Measurements from ENCODE around the gene MAU2. TPM values are rescaled to one million over a fixed set of nuclear protein-coding genes. Genes with fewer than 3 reads are reported as not detected.
A peak's percentile ranks its signal among the peaks of the same experiment; 100 is the strongest.

The MAU2 gene
- total RNA-seq, 1 donor from 2014 or later: 35.0 TPM

DNA sequence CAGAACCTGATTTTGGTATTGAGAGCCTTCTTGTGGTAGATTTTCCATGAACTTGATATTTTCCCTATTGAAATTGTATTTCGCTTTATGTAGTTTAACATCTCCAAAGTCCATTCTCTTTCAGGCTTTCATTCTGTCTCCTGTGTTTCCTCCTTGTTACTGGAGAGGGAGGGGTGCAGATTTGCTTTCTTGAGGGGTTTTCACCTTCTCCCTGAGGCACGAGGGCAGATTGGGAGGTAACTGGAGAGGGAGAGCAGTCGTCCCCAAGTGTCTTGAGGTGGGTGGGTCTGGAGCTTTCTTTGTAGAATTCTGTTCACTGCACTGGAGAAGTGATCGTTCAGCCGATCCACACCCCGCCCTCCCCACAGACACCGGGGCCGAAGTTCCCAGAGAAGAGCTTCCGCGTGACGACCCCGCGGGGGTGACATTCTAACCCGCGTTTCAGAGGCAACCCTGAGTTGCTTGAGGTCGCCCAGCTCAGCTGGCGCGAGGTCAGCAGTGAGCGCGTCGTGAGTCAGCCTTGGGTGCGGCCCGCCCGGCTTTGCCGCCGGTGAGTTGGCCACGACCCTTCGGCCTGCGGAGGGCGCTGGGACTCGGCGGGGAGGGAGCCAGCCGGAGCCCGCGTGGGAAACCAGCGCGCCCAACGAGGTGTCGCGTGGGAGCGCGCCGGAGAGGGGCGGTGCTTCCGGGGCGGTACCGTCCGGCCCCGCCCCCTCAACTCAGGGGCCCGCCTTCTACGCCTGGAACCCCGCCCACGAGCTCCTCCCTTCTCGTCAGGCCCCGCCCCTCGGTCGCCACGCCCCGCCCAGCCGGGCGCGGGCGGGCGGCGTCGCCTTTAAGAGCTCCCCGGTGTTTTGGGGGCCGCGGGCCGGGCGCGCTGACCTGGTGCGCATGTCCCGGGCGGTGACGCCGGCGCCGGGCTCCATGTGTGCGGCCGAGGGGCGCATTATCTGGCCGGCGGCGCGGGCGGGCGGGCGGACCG, 84.5 kb downstream of the MAU2 start, which contains the start of gene GATAD2A:
TSS of gene GATAD2A (plus strand) at position 797 of the 982 bp plus-strand sequence. CDS start 59,671 bp downstream, outside the sequence.
- peak within 1 kb of the TSS; percentile 93 for H3K4me3 ChIP-seq
- H3F3A ChIP-seq (ENCODE audit: low read depth): peaks cover 33% of the 10 kb centered on the region
- DNase-seq (ENCODE audit: low spot score): peak; percentile 96
- peak within 1 kb of the TSS; percentile 95 for H3K27ac Mint-ChIP-seq
- peaks cover 37% of the 10 kb centered on the region for H3K4me1 Mint-ChIP-seq
- H3K36me3 ChIP-seq: no peaks in the 10 kb centered on the region
- TF ChIP-seq, protein P1, sequence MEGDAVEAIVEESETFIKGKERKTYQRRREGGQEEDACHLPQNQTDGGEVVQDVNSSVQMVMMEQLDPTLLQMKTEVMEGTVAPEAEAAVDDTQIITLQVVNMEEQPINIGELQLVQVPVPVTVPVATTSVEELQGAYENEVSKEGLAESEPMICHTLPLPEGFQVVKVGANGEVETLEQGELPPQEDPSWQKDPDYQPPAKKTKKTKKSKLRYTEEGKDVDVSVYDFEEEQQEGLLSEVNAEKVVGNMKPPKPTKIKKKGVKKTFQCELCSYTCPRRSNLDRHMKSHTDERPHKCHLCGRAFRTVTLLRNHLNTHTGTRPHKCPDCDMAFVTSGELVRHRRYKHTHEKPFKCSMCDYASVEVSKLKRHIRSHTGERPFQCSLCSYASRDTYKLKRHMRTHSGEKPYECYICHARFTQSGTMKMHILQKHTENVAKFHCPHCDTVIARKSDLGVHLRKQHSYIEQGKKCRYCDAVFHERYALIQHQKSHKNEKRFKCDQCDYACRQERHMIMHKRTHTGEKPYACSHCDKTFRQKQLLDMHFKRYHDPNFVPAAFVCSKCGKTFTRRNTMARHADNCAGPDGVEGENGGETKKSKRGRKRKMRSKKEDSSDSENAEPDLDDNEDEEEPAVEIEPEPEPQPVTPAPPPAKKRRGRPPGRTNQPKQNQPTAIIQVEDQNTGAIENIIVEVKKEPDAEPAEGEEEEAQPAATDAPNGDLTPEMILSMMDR (IDR thresholded peaks at IDR 0.05): peak; percentile 26
- TF ChIP-seq EZH2phosphoT487 (IDR thresholded peaks at IDR 0.05) (no peak), EZH2 (IDR thresholded peaks at IDR 0.05) (no peak)
- peak within 1 kb of the TSS; percentile 54 for H3K9ac ChIP-seq
- peak within 1 kb of the TSS; percentile 99 for H3K4me3 Mint-ChIP-seq
- H2AFZ ChIP-seq (replicated peaks): peak within 1 kb of the TSS; percentile 71
- H3K9me3 ChIP-seq (ENCODE audit: low read depth): no peaks in the 10 kb centered on the region
- peak within 1 kb of the TSS; percentile 90 for H3K4me2 ChIP-seq
- peaks cover 44% of the 10 kb centered on the region for H4K20me1 ChIP-seq (ENCODE audit: low read depth)
- H3K27me3 Mint-ChIP-seq (ENCODE audit: insufficient read depth, low read depth): peaks cover 5% of the 10 kb centered on the region
- H3K27ac ChIP-seq: peak within 1 kb of the TSS; percentile 66
- H3K4me1 ChIP-seq: peaks cover 41% of the 10 kb centered on the region
- peaks cover 53% of the 10 kb centered on the region for H3K79me2 ChIP-seq (ENCODE audit: low read depth)
- peaks cover 15% of the 10 kb centered on the region for H3K27me3 ChIP-seq
- no peaks in the 10 kb centered on the region for H3K9me3 Mint-ChIP-seq
- H3K36me3 Mint-ChIP-seq: peaks cover 9% of the 10 kb centered on the region

DNA sequence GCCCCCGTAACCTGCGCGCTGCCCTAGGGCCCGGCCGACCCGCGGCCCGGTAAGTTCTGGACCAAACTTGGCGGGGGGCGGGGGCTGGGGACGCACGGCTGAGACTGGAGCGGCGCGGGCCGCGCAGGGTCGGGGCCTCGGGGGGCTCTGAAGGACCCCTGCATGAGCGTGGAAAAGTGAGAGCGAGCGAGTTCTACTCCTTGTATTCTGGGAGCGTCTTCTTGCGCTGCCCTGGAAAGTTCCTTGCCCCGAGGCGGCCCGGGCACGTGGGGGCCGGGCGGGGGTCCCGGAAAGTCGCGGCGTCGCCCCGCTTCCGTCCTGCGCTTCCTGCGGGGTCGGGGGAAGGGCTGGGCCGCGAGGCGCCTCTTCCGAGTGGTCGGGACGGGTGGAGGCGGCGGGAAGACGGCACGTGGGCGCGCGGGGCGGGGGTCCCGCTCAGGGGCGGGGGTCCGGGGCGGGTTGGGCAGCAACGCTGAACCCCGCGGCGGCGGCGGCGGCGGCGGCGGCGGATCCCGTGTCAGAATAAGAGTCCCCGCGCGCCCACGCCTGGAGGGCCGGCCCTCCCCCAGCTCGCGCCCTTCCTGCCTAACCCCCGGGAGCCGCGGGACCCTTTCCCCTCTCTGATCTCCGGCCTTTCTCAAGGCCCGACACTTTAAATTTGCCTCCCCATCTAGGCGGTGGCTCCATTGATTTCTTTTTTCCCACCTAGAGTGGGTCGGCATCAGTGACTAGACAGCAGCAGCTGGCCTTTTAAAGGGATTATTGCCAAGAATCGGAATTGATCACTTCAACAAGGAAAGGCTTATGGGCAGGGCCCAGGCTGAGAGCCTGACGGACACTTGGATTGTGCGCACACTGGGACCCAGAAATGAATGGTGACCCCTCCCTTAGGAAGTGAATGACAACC, 85.6 kb downstream of the MAU2 start:
- peaks cover 42% of the 10 kb centered on the region for H3K4me1 Mint-ChIP-seq
- peaks cover 42% of the 10 kb centered on the region for H3K4me1 ChIP-seq
- H3K9me3 ChIP-seq (ENCODE audit: low read depth): no peaks in the 10 kb centered on the region
- peak overlapping the region; percentile 83 for H3K4me2 ChIP-seq
- peaks cover 33% of the 10 kb centered on the region for H3F3A ChIP-seq (ENCODE audit: low read depth)
- peaks cover 15% of the 10 kb centered on the region for H3K27me3 ChIP-seq
- H3K79me2 ChIP-seq (ENCODE audit: low read depth): peaks cover 61% of the 10 kb centered on the region
- no peak overlapping the region for H2AFZ ChIP-seq (replicated peaks)
- peaks cover 54% of the 10 kb centered on the region for H4K20me1 ChIP-seq (ENCODE audit: low read depth)
- peak overlapping the region; percentile 66 for H3K27ac ChIP-seq
- peak overlapping the region; percentile 54 for H3K9ac ChIP-seq
- H3K4me3 Mint-ChIP-seq: peak overlapping the region; percentile 99
- no peaks in the 10 kb centered on the region for H3K9me3 Mint-ChIP-seq
- DNase-seq (ENCODE audit: low spot score): peak; percentile 80
- H3K27me3 Mint-ChIP-seq (ENCODE audit: insufficient read depth, low read depth): peaks cover 5% of the 10 kb centered on the region
- TF ChIP-seq, protein P1 (IDR thresholded peaks at IDR 0.05): no peak
- peak; percentile 18 for TF ChIP-seq EZH2 (IDR thresholded peaks at IDR 0.05)
- H3K36me3 ChIP-seq: no peaks in the 10 kb centered on the region
- H3K36me3 Mint-ChIP-seq: peaks cover 9% of the 10 kb centered on the region
- H3K4me3 ChIP-seq: peak overlapping the region; percentile 93
- H3K27ac Mint-ChIP-seq: peak overlapping the region; percentile 95

DNA sequence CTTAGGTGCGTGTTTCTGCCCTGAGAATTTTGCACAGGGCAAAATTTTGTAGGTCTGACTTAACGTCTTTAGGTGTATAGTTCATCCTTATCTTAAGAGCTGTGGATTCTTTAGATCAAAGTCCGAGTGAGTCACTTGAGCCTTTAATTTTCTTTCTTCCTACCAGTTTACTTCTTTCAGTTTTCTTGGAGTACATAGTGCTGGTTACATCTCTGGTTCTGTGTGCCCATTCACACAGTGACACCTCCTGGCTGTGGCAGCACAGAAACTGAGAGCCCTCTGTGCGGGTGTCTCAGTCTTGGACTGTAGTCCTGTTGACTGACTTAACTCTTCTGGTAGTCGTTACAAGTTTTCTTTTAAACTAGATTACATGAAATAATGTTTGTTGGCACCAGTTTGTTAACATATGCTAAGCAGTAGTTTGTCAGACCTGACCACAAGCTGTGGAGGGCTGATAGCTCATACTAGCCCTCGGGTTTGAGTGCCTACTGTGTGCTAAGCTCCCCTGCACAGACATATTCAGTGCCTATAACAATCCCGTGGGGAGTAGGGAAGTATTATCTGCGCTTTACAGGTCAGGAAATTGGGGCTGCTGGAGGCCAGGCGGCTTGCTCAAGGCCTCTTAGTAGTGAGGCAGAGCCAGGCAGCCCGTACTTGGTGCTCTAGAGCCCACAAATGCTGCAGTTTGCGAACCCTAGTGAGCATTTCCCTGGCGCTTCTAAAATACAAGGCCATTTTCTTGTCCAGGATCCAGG, 86.4 kb downstream of the MAU2 start:
- H3K27me3 ChIP-seq: peaks cover 15% of the 10 kb centered on the region
- Mint-ChIP-seq H3K4me1 (peaks cover 42% of the 10 kb centered on the region), H3K27ac (peak overlapping the region; percentile 95), H3K27me3 (ENCODE audit: insufficient read depth, low read depth) (peaks cover 5% of the 10 kb centered on the region), H3K36me3 (peaks cover 9% of the 10 kb centered on the region), H3K9me3 (no peaks in the 10 kb centered on the region), H3K4me3 (peak overlapping the region; percentile 99)
- H3K4me1 ChIP-seq: peaks cover 42% of the 10 kb centered on the region
- peak overlapping the region; percentile 93 for H3K4me3 ChIP-seq
- H3K36me3 ChIP-seq: no peaks in the 10 kb centered on the region
- peak overlapping the region; percentile 31 for H3K27ac ChIP-seq
- peaks cover 33% of the 10 kb centered on the region for H3F3A ChIP-seq (ENCODE audit: low read depth)
- H3K9me3 ChIP-seq (ENCODE audit: low read depth): no peaks in the 10 kb centered on the region
- peaks cover 69% of the 10 kb centered on the region for H3K79me2 ChIP-seq (ENCODE audit: low read depth)
- H3K4me2 ChIP-seq: peak overlapping the region; percentile 83
- DNase-seq (ENCODE audit: low spot score): peak; percentile 28
- H3K9ac ChIP-seq: peak overlapping the region; percentile 54
- H4K20me1 ChIP-seq (ENCODE audit: low read depth): peaks cover 56% of the 10 kb centered on the region
- H2AFZ ChIP-seq (replicated peaks): no peak overlapping the region
- TF ChIP-seq, protein P1 (IDR thresholded peaks at IDR 0.05): peak; percentile 25
- no peak for TF ChIP-seq EZH2 (IDR thresholded peaks at IDR 0.05)

Data from neural progenitor cell (in vitro differentiated cells).